ENCODE measurements around the gene SETBP1. TPM values are rescaled to one million over a fixed set of nuclear protein-coding genes. Genes with fewer than 3 reads are reported as not detected.

Gene SETBP1
- total and polyA plus RNA-seq, 2 of the 4 experiments (the other 2 are of a cell fraction): 0.19 to 0.36 TPM

- Histone ChIP-seq H4K5ac (ENCODE audit: low read depth, low read length) (no peak overlapping the region), H4K8ac (ENCODE audit: low read depth in 2 of 2, low read length in 2 of 2) (no peak overlapping the region), H3K23ac (ENCODE audit: low read depth, low read length) (no peak overlapping the region), H3K4ac (ENCODE audit: low read depth, low read length) (no peak overlapping the region), H3K56ac (ENCODE audit: extremely low read depth, insufficient read depth, low read length) (no peak overlapping the region), H3K79me1 (ENCODE audit: low read depth in 1 of 2, low read length in 2 of 2) (no peaks in the 10 kb centered on the region), H2BK5ac (ENCODE audit: low read depth, low read length, poor library complexity, severe bottlenecking) (no peak overlapping the region), H2AK5ac (ENCODE audit: low read depth, low read length) (no peak overlapping the region), H2BK15ac (ENCODE audit: low read depth, low read length) (no peak overlapping the region), H3K14ac (replicated peaks; ENCODE audit: low read depth, low read length) (no peak overlapping the region), H3K27ac (ENCODE audit: insufficient read depth, low read length) (no peak overlapping the region), H4K91ac (ENCODE audit: insufficient read depth, low read depth, low read length) (no peak overlapping the region), H3K36me3 (ENCODE audit: control insufficient read depth, insufficient read depth, low read length) (no peaks in the 10 kb centered on the region), H3K9me1 (ENCODE audit: insufficient read depth, low read length) (no peaks in the 10 kb centered on the region), H3K27me3 (ENCODE audit: control insufficient read depth, insufficient read depth, low read length) (no peaks in the 10 kb centered on the region), H2BK20ac (ENCODE audit: low read depth, low read length) (no peak overlapping the region), H3K4me3 (ENCODE audit: insufficient read depth, low read depth, low read length) (no peak overlapping the region), H3K9me3 (ENCODE audit: control insufficient read depth, insufficient read depth, low read length) (no peaks in the 10 kb centered on the region), H3K9ac (ENCODE audit: low read depth, low read length) (no peak overlapping the region), H3K4me2 (ENCODE audit: low read depth, low read length) (no peak overlapping the region), H3K4me1 (ENCODE audit: control insufficient read depth, insufficient read depth, low read length) (no peaks in the 10 kb centered on the region), H4K20me1 (ENCODE audit: insufficient read depth, low read length) (no peaks in the 10 kb centered on the region), H2BK120ac (ENCODE audit: low read depth, low read length) (no peak overlapping the region), H3K18ac (ENCODE audit: low read depth, low read length) (no peak overlapping the region), H2AFZ (replicated peaks; ENCODE audit: low read length, poor library complexity) (no peak overlapping the region), H2AK9ac (replicated peaks; ENCODE audit: low read depth, low read length, poor library complexity) (no peak overlapping the region)
- DNase-seq: no peak
- dilution Hi-C loops (cut with HindIII; ENCODE audit: low sequenced_read_pairs, unreplicated experiment) (no loop called here), in situ Hi-C loops (cut with MboI; ENCODE audit: low sequenced_read_pairs) (no loop called here), intact Hi-C loops (cut with micrococcal nuclease) (loop anchor here (5.0 to 10.0 kb wide), 2 partner anchors 310 to 483 kb away; no protein-coding TSS in a partner anchor)
- no CpG with 5 or more reads among the region's 2 CpGs for WGBS, 2 experiments (ENCODE audit: extremely low coverage in 2 of 2, insufficient read length in 1 of 2)
- TF ChIP-seq, protein P1, sequence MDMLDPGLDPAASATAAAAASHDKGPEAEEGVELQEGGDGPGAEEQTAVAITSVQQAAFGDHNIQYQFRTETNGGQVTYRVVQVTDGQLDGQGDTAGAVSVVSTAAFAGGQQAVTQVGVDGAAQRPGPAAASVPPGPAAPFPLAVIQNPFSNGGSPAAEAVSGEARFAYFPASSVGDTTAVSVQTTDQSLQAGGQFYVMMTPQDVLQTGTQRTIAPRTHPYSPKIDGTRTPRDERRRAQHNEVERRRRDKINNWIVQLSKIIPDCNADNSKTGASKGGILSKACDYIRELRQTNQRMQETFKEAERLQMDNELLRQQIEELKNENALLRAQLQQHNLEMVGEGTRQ (IDR thresholded peaks at IDR 0.05; ENCODE audit: low read depth, low read length): no peak
- TF ChIP-seq NFE2L2 (IDR thresholded peaks at IDR 0.05; ENCODE audit: low read depth, low read length): no peak
- TF ChIP-seq, protein P2, sequence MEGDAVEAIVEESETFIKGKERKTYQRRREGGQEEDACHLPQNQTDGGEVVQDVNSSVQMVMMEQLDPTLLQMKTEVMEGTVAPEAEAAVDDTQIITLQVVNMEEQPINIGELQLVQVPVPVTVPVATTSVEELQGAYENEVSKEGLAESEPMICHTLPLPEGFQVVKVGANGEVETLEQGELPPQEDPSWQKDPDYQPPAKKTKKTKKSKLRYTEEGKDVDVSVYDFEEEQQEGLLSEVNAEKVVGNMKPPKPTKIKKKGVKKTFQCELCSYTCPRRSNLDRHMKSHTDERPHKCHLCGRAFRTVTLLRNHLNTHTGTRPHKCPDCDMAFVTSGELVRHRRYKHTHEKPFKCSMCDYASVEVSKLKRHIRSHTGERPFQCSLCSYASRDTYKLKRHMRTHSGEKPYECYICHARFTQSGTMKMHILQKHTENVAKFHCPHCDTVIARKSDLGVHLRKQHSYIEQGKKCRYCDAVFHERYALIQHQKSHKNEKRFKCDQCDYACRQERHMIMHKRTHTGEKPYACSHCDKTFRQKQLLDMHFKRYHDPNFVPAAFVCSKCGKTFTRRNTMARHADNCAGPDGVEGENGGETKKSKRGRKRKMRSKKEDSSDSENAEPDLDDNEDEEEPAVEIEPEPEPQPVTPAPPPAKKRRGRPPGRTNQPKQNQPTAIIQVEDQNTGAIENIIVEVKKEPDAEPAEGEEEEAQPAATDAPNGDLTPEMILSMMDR (conservative IDR thresholded peaks at IDR 0.05; ENCODE audit: low read depth, low read length): no peak
- TF ChIP-seq, protein P3, sequence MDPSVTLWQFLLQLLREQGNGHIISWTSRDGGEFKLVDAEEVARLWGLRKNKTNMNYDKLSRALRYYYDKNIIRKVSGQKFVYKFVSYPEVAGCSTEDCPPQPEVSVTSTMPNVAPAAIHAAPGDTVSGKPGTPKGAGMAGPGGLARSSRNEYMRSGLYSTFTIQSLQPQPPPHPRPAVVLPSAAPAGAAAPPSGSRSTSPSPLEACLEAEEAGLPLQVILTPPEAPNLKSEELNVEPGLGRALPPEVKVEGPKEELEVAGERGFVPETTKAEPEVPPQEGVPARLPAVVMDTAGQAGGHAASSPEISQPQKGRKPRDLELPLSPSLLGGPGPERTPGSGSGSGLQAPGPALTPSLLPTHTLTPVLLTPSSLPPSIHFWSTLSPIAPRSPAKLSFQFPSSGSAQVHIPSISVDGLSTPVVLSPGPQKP (IDR thresholded peaks at IDR 0.05; ENCODE audit: borderline replicate concordance, low read depth, low read length): no peak
- no TSS peak for BruUV-seq (replicated peaks)
- ChIA-PET POLR2A (ENCODE audit: unreplicated experiment) (no interaction called here), CTCF (no interaction called here)
- no peak for ATAC-seq (ENCODE audit: low read depth)
Measured at GRCh38 chr18:44904768-44905167, 224.1 kb downstream of the SETBP1 start.

All from IMR-90 (cell line).